GM11168 (cell line): Measurements from ENCODE around the gene C2CD4C.
"Not testable (repeated sequence)": the region's sequence is repeated elsewhere in the genome, so short reads cannot be mapped to it uniquely, and the experiment has no call there.

Experiments
- in situ Hi-C: fragments of 300-500 bp; cut with MboI; formaldehyde crosslinking; loops from one replicate; pipeline ENCODE4 v1.12.0; 2022; ENCODE audit warnings: low sequenced_read_pairs; ENCODE audit not compliant: unreplicated experiment

C2CD4C gene

DNA sequence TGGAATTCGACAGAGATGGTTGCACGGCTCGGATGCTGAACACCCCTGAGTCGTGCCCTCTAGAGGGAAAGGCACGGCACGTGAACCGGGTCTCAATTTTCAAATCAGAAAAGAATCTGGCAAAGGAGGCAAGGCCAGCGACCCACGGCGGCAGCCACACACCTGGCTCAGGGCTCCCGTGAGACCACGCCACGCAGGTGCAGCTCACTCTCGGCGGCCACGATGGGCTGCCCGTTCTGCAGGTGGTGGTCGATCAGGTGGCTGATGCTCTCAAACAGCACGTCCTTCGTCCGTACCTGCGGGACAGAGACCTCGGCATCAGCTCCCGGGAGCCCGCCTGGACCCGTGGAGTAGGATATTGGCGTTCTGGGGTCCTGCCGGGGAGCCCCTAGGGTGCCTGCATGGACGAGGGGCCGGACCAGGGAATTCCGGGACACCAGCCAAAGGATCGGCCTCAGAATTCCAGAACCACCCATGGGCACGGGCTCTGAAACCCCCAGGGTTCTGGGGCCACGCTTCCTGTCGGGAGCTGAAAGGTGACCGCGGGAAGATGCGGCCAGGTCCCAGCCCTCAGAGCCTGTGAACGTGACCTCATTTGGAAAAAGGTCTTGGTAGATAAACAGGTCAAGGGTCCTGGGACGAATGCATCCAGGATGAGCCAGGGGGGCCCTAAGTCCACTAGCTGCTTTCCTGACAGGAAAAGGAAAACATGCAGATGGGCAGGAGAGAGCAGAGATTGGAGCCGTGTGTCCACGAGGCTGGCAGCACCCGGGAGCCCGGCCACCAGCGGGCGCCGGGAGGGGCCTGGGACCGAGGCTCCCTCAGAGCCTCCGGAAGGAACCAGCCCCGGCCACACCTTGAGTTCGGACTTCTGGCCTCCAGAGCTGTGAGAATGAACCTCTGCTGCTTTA lies 10.1 kb upstream of the C2CD4C start:
- in situ Hi-C loops = no loop called here

DNA sequence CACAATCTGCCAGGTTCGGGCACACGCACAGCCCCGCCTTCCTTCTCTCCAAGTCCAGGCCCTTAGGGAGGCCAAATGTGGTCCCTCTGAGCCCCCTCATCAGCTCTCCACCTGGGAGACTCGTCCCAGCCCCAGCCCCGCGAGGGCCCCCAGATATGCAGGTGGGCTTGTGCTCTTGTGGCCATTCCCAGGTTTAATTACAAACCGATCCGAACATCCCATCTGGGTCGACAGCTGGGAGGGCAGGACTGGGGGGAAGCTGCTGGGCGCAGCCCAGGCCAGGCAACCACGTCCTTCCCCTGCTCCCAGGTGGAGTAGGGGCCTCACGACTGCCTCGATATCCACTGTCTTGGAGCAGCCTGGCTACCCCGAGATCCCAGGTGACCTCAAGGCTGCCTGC lies 7.5 kb upstream of the C2CD4C start:
- in situ Hi-C loops = no loop called here

DNA sequence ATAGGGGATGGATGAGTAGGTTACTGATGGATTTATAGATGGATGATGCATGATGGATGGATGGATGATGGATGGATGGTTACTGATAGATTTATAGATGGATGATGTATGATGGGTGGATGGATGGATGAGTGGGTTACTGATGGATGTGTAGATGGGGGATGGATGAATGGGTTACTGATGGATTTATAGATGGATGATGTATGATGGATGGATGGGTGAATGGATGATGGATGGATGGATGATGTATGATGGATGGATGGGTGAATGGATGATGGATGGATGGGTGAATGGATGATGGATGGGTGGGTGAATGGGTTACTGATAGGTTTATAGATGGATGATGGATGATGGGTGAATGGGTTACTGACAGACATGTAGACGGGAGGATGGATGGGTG lies 6.3 kb upstream of the C2CD4C start:
- in situ Hi-C loops = no loop called here

DNA sequence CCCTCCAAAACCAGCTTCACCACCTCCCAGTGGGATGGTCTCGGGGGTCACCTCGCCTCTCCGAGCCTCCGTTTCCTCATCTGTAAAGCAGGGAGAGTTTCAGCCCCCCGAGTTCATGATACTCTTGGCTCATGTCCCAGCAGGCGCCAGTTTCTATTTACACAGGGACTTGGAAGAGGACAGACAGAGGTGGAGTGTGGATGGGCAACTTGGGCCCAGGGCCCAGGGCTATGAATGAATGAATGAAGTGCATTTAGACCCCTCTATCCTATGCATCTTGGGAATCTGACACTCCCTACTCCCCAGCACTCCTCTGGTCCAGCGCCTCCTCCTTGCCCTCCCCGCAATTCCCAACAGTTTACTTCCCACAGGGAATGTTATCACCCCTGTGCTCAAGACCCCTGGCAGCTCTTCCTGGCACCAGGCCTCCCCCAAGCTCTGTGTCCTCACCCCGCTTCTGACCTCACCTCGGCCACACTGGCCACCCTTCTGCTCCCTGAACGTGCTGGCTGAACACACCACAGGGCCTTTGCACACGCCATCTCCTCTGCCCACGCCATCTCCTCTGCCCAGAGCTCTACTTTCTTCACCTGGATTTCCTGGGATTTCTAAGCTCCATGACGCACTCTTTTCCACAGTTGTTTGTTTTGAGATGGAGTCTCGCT lies 4.9 kb upstream of the C2CD4C start:
- in situ Hi-C loops = no loop called here

DNA sequence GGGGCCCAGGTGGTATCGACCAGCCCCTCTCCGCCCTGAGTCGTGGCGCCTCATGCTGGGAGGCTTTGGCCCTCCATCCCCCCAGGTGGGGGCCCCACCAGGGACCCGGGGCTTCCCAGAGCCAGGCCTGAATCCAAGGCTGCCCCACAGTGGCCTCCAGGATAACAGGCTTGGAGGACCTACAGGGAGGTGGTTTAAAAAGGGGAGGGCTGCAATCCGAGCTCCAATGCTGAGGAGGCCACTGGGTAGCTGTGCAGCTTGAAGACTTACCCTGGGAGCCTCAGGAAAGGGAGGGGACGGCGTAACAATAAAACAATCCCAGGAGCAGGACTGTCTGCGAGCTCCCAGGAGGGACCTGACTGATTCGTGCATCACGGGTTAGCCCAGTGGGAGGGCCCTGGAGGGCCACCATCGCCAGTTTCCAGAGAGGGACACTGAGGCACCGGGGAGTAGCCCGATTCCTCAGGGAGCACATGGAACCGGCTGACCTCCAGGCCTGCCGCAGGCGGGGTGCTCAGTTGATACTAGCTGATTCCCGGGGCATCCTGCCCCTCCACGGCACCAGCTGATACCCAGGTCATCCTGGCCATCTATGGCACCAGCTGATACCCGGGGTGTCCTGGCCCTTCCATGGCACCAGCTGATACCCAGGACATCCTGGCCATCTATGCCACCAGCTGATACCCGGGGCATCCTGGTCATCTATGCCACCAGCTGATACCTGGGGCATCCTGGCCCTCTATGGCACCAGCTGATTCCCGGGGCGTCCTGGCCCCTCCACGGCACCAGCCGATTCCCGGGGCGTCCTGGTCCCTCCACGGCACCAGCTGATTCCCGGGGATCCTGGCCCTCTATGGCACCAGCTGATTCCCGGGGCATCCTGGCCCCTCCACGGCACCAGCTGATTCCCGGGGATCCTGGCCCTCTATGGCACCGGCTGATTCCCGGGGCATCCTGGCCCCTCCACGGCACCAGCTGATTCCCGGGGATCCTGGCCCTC lies 3.7 kb upstream of the C2CD4C start:
- in situ Hi-C loops = no loop called here

DNA sequence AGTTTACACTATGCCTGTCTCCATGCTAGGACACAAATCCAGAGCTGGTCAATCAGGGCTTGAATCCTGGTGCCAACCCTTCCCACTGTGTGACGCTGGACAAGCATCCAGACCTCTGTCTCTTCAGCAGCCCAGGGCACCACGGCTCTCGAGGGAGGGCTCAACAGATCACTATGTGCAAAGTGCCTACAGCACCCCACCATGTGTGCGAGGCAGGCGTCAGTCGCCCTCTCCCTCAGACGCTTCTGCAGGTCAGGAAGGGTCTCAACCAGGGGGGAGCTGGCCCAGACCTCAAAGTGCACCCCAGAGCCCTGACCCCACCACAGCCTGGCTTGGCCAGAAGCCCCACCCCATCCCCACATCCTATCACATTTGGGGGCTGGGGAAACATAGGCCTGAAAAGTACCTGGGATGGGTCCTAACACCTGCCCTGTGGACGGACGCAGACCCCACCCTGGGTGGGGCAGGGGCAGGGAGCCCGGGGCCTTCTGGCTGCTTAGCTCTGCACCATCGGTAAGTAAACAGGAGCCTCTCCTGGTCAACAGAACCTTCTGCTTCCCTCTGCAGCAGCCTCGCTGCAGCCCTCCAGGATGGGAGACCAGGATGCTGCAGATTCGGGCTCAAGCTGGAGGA lies 2.9 kb upstream of the C2CD4C start:
- in situ Hi-C loops = no loop called here

DNA sequence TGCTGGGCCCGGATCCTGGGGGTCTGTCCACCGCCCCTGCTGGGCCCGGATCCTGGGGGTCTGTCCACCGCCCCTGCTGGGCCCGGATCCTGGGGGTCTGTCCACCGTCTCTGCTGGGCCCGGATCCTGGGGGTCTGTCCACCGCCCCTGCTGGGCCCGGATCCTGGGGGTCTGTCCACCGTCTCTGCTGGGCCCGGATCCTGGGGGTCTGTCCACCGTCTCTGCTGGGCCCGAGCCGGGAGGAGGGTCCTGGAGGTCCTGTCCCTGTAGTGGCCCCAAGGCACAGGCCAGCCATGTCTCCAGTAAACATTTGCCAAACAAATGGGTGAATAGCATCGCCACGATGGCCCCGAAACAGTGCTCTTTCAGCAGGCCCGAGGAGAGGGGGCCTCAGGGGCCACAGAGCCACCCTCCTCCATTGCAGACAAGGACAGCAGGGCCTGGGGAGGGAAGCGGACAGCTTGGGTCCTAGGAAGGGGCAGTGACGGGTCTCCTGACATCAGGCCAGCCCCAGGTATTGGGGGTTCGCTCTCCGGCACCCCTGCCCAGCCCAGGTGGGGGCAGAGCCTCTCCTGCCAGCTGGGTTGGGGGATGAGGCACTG lies 2.3 kb upstream of the C2CD4C start:
- in situ Hi-C loops = not testable (repeated sequence)

DNA sequence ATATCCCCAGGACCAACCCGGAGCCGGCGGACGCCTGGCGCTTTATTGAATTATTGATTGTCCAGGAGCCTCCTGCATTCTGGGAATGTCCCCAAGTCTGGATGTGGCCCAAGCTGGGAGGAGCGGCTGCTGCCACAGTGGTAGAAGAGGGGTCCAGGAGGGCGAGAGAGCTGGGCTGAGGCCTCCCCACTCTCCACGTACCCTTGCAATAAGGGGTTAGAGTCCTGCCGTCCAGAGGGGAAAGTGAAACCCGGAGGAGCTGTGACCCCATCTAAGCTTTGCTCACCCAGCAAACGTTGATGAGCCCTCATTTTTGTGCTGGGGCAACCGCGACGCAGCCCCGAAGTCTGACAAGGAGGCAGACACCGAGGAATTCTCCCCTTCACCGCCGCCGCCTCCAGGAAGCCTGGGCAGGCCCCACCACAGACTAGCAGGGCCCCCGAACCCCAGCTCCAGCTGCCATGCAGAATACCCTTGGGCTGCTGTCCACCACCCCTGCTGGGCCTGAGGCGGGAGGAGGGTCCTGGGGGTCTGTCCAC lies 1.4 kb upstream of the C2CD4C start:
- in situ Hi-C loops = no loop called here

DNA sequence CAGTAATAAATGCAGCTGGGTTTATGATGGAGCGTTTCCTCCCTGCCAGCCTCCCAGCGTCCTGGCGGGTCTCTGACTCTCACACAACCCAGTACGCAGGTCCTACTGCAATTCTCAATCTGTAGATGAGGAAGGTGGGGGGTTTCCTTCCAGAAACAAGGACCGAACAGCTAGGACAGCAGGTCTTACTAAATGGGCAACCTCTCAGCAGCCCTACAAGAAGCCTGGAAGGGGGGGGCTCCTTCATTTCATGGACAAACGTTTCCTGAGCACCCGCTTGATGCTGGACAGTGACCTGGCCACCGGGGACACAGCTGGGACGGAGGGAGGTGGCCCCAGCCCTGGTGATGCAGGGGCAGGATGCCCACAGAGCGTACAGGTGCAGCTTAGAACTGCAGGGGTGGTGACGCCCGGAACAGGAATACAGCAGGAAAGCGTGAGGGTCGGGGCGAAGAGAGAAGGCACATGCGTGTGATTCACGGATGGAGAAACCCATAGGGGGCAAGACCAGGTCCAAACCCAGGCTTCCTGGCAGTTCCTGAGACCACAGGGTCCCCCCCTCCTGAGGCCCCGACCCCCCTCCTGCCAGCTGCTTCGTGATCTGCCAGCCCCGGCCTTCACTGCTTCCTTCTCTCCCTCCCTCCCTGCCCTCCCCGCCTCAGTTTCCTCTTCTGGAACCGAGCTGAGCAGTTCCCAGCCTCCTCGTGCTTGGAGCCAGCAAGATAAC lies 732 bp upstream of the C2CD4C start:
- in situ Hi-C loops = no loop called here

DNA sequence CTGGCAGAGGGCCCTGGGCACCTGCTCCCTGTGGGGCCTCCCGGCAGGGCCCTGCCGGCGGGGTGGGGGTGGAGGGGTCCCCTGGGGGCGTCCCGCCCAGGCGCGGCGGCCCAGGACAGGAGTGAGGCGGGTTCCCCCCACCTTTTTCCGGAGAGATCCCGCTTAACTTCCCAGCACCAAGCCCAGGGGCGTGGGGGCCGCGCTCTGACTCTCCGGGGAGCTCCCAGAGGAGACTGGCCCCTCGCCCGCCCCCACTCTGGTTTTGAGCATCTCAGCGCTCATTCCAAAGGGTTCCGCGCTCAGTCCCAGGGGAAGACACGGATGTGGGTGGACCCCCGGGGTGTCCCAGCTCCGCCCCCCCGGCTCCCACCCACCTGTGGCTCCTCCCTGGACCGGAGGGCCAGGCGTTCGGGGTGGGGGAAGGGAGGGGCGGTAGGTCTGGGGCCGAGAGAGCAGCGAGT lies 476 bp downstream of the C2CD4C start:
- in situ Hi-C loops = no loop called here

DNA sequence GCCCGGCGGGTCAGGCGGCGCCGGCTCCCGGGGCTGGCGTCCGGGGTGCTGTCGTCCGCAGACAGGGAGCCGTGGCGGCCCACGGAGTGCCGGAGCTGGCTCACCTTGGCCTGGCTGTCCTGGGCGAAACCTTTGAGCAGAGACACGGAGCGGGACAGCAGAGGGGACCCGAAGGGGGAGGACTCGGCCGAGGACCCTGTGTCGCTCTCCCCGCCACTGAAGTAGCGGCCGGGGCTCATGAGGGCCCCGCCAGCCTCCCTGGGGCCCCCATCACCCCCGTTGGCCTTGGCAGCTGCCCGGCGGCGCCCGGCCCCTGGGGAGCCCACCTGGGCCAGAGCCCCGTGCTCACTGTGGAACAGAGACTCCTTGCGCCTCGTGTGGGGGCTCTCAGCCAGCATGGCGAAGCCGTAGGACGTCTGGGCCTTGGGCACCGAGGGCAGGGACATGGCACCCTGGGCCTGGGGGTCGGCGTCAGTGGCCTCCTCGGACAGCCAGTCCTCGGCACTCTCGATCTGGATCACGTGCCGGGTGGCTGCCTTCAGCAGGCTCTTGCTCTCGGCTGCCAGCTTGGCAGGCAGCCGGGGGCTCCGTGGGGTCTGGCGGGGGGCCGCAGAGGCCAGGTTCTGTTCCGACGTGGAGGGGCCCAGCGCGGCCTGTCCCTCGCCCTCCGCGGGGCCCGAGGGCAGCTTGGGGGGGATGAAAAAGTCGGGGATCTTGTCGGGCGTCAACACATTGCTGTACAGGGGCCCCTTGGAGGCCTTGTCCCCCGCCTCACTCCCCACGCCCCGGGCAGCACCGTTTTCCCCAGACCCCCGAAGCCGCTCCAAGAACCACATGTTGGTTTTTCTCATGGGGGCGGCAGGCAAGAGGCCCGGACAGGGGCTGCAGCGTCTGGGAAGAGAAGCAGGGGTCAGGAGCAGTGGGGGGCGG lies 1.2 kb downstream of the C2CD4C start:
- in situ Hi-C loops = no loop called here

DNA sequence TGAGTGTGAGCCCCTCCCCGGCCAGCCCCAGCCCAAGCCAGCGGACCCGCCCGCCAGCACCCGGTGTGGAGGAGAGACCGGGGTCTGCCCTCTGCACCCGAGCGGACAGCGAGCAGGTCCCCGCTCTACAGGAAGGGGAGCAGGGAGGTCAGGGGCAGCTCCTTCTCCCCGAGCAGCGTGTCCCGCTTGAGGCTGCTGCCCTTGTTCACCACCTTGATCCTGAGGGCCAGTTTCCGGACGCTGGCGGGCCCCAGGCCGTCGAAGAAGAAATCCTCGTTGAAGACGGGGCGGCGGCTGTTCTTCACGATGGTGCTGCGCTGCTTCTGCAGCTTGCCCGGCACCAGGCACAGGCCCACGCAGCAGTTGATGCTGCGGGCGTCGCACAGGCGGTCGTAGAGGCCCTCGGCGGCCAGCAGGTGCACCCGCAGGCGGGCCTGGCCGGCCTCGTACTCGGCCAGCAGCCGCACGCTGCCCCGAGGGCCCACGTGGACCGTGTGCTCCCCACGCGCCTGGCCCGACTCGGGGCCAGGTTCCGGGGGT lies 1.9 kb downstream of the C2CD4C start:
- in situ Hi-C loops = no loop called here

DNA sequence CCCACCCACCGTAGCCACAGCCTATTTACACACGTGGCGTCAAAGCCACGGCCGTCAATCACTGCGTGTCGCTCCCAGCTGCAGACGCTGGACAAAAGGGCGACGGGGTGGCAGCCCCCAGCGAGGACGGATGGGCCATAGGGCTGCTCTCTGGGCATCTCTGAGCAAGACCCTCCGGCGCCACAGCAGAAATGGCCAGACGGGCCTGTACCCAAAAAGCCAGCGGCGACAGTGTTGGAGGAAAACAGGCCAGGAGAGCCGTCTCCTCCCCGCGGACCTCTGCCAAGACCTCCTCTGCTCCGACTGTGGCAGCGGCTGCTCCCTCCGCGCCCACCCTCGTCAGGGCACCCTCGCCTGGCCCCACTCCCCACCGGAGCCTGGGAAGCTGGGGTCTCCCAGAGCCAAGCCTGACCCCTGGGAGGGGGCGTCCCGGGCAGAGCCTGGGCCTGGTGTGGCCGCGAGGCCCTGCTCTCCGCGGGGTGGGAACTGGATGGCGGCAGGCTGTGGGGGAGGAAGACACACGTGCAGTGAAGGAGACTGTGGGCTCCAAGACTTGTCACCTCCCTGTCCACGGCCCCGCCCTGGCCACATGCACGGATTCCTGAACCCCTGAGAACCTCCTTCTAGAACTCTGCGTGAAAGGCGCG lies 2.7 kb downstream of the C2CD4C start:
- in situ Hi-C loops = no loop called here

DNA sequence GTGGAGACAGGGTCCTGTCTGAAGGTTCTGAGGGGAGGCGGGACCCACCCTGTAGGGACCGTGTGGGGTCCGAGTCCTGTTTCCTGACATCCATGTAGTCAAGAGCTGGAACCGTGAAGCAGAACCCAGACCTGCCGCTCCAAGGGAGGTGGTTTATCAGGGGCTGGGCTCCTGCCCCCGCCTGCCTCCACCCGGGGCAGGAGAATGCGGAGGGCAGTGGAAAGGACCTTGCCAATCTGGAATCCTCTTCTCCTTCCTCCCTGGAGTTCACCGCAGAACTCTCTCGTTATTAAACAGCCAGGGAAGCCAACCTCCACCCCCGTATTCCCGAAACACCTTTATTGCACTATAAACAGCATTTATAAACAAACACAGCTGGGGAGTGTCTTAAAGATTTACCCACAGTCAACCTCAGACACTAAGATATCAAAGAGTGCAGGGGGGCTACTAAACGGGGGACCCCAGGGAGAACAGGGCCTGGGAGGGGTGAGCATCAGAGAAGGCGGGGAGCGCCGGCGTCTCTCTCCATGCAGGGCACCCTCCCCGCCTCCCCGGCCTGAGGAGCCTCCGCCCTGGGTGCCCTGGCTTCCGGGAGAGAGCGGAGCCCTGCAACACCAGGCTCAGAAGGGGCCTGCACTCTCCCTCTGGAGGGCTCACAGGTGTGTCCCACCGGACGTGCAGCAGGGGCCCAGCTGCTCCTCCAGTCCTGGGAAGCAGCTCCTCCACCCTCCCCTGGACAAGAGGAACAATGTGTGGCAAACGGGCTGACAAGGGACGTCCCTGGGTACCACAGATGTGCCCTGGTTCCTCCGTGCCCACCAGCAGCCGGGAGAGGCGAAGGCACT lies 3.6 kb downstream of the C2CD4C start:
- in situ Hi-C loops = no loop called here

DNA sequence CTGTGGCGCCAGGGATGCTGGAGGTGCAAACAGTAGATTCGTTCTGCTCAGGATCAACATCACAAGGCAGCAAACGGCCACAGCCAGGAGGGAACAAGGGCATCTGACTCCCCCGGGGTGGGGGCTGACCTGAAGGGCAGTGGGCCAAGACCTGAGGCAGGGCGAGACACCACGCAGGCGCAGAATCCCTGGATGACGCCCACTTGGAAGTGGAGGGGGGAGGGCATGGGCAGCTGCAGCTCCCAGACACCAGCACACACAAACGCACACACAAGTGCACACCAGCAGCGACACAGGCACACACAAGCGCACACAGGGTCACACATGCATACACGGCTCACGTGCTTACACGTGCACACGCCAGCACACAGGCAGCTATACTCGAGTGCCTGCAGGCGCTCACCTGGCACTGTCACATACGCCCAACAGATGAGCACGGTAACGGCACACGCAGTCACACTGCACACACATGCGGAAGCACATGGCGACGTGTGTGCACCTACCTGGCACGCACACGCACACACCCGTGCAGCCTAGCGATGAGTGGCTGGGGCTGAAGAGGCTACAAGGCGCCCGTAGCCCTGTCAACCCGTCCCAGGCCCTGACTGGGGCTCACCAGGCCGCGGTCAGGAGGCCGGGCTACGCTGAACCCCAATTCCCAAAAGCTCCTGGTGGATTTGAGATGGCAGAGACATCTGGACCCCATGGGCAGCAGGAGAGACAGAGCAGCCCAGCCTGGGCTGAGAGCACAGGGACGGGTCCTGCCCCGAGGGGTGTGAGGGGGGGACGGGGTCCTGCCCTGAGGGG lies 5.5 kb downstream of the C2CD4C start:
- in situ Hi-C loops = no loop called here
